ENCODE measurements around the gene SCCPDH.
"Not testable (repeated sequence)": the region's sequence is repeated elsewhere in the genome, so short reads cannot be mapped to it uniquely, and the experiment has no call there.

DNA sequence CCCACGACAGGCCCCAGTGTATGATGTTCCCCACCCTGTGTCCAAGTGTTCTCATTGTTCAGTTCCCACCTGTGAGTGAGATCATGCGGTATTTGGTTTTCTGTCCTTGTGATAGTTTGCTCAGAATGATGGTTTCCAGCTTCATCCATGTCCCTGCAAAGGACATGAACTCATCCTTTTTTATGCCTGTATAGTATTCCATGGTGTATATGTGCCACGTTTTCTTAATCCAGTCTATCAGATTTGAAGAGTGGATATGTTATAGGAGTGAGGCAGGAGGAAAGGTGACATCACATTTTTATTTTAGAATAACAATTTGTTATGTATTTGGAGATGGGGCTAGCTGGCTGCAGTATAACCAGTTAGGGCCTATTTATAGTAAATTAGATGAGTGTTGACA, 7.7 kb downstream of the SCCPDH start:
- TF ChIP-seq SMARCA4 (IDR thresholded peaks at IDR 0.05); KHSRP (IDR thresholded peaks at IDR 0.05); ETV6 (IDR thresholded peaks at IDR 0.05; ENCODE audit: borderline replicate concordance in 1 of 2, low read depth in 2 of 2, low read length in 1 of 2); ETV6 (CRISPR knock-in tag; IDR thresholded peaks at IDR 0.05; ENCODE audit: borderline replicate concordance); NR2C1 (IDR thresholded peaks at IDR 0.05); NR2C1 (tag; IDR thresholded peaks at IDR 0.05); SRF (CRISPR knock-in tag; IDR thresholded peaks at IDR 0.05); POLR2A (conservative IDR thresholded peaks at IDR 0.05); SRSF9 (IDR thresholded peaks at IDR 0.05; ENCODE audit: borderline replicate concordance, low read depth, low read length); BACH1 (tag; IDR thresholded peaks at IDR 0.05); KLF1 (tag; IDR thresholded peaks at IDR 0.05); RAD21 (CRISPR knock-in tag; conservative IDR thresholded peaks at IDR 0.05 in 1 of 2, IDR thresholded peaks at IDR 0.05 in 1 of 2): not testable (repeated sequence)
- TF ChIP-seq, protein P1, sequence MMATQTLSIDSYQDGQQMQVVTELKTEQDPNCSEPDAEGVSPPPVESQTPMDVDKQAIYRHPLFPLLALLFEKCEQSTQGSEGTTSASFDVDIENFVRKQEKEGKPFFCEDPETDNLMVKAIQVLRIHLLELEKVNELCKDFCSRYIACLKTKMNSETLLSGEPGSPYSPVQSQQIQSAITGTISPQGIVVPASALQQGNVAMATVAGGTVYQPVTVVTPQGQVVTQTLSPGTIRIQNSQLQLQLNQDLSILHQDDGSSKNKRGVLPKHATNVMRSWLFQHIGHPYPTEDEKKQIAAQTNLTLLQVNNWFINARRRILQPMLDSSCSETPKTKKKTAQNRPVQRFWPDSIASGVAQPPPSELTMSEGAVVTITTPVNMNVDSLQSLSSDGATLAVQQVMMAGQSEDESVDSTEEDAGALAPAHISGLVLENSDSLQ (IDR thresholded peaks at IDR 0.05) = not testable (repeated sequence)
